GM19467 (cell line): ENCODE data around the gene SH3YL1.

Experiments used
- ATAC-seq: cut with Tn5 transposase; IDR thresholded peaks from one replicate; pipeline ENCODE4 v1.9.1; 2021; ENCODE audit warnings: mild to moderate bottlenecking, moderate library complexity; ENCODE audit not compliant: unreplicated experiment

Gene SH3YL1

DNA sequence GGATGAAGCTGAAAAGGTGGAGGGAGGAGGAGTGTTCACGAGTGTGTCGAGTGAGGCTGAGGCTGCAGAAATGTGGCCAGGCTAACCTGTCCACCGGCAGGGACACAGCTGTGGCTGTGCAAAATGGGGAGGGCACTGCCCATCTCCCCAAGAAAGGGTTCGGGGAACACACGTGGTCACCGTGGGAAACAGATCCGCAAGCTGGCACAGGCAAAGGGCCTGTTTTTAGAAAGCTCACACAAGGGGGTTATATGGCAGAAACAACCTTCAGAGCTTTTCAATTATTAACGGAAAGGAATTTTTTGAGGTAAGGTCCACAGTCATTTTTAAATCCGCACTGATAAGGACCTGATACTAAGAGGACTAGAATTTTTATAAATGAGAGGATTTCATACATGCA lies 35.7 kb downstream of the SH3YL1 start:
- no peak for ATAC-seq

DNA sequence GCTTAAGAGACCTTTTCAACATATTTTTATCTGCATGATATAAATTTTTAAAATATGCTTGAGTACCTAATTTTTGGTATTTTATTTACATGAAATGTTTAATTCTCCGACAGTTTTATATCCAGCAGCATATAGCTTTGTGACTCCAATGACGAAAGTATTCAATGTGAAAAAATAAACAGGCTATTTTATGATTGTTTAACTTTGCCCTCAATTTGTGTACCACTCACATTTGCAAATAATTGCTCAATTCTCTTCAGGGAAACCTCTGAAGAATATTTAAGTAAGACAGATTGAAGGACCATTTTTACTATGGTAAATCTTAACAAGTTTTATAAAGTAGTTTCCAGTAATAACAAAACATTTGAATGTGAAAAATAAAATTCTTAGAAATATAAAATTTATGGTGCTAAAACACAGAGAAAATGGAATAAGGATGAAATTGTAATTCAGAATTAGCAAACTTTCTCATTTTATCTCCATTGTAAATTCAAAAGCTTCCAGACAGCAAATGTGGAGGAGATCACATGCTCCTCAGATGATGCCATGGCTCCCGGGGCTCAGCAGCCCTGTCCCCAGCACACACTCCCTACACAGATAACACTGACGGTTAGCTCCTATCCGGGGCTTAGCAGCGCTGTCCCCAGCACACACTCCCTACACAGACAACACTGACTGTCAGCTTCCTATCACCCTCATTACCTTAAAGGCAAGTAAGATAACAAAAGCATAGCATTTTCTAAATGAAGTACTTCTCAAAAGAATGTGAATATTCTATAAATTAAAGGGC lies 39.7 kb downstream of the SH3YL1 start:
- no peak for ATAC-seq

DNA sequence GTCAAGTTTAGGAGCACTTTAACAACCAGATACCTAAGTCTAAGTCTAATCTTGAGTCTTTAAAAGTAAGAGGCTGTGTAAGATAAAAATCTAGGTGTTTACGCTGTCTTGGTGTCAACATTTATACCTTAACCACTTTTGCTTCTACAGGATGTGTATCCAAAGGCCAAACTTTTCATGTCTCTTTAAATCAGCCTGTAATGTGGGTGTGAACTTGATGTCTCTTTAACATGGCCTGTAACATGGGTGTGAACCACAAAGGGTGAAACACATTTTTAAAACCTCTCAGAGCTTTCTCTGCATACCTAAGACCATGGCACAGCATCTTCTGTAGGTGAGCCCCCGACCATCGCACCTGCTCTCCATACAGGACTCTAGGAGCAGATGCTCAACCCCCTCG lies 40.4 kb downstream of the SH3YL1 start:
- ATAC-seq = no peak

DNA sequence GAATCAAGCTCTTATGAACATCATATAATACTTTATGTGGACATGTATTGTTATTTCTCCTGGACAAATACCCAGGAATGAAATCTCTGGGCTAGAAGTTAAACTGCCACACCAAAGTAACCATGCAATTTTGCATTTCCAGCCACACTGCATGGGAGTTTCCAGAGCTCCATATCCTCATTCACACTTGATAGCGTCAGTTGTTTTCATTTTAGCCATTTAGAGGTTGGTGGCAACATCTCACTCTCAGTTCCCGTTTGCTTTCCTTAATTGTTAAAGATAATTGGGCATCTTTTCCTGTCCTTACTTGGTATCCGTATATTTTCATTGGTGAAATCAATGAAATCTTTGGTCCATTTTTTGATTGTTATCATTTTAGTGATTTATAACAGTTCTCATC lies 47.8 kb downstream of the SH3YL1 start:
- no peak for ATAC-seq

DNA sequence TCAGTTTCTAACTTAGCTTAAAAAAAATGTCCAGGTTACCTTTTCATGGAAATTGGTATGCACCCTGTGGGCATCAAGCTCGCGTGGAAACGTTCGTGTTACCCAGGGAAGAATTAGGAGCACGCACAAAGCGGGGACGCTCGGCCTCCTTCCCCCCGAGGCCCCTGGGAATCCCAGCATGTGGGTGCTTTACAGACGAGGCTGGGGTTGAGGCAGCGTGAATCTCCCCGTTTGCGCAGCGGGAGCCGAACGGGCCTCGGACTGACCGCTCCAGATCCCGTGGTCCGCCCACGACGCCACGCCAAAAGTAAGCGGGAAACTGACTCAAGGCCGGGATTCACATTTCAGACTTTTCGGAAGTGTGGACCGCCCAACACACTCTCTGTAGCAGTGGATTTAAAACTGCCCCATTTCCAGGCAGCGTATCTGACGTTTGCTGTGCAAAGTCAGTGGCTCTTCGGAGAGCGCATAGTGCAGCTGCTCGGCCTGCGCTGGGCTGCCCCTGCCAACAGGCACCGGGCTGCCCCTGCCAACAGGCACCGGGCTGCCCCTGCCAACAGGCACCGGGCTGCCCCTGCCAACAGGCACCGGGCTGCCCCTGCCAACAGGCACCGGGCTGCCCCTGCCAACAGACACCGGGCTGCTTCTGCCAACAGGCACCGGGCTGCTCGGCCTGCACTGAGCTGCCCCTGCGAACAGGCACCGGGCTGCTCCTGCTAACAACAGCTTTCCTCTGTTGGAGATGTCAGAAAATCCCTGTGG lies 49.7 kb downstream of the SH3YL1 start:
- ATAC-seq = no peak

DNA sequence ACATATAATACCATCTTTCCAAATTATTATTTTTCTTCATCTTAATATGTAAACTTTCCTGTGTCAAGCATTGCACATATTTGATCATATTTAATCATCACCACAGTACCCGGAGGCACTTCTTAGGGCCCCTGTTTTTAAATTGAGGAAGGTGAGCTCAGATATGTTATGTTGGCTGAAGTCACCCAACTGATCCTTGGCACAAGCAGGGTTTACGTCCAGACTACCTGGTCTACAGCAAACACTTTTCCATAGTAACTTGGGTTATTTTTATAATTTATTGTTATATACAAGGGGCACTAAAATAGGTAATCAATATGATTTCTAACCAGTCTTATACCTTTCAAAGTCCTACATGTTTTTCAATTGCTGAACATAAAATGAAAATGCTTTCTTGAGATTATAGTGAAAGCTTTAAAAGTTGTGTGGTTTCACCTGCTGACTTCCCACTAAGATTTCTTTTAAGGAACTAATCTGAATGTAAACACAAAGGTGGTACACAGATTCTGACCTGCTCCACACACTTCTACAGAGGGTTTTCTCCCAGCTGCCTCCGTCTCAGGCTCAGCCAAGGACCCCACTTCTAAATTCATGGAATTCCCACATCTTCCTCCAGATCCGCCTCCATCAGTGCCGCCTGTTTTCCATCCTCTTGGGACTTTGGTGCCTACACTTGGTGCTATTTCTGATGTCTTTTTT lies 52.2 kb downstream of the SH3YL1 start:
- no peak for ATAC-seq

DNA sequence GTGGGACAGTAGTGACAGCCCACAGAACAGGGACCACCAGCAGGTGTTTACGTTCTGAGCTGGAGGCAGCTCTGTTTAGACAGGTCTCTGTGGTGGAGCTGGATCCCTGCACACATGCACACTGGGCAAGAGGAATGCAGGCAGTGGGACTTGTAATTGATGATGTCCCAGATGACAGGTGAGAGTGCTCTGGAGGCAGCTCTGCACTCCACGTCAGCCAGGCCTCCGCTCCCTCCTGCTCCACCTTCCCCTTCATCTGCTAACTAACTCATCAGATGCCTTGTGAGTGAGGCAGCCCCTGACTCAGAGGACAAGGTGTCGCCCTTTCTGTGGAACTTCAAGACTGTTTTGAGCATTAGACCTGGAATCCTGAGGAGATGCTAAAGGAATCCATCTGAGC lies 53.2 kb downstream of the SH3YL1 start:
- ATAC-seq = no peak

DNA sequence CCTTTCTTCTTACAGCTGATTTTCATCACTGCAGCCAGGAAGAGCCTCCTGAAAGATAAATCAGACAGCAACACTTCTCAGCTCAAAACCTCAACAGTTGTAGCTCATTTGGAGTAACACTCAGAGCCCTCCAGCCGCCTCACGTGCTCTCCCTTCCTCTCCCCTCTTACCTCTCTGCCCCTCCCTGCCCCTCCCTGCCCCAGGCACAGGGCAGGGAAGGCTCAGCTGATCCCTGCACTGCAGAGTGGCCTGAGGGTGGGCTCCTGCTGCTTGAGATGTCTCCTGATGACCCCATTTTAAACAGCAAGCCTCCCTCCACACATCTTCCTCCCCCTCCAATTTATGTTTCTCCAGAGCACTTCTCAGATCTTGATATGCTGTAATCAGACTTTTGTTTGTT lies 54.4 kb downstream of the SH3YL1 start:
- no peak for ATAC-seq

DNA sequence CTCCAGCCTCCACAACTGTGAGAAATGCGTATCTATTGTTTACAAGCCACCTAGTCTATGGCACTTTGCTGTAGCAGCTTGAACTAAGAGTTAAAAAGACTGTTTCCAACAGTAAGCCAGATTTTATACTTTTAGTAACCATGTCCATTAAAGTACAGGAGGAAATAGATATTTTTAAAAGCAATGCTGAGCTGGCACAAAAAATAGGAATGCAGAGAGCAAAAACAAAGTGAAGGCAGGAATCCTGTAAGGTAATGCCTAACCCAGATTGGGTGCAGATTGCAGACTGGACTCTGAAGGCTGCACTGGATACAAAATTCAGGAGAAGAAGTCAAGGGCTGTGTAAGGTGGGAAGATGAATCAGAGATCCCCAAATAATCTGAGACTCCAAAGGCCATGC lies 55.5 kb downstream of the SH3YL1 start:
- no peak for ATAC-seq

DNA sequence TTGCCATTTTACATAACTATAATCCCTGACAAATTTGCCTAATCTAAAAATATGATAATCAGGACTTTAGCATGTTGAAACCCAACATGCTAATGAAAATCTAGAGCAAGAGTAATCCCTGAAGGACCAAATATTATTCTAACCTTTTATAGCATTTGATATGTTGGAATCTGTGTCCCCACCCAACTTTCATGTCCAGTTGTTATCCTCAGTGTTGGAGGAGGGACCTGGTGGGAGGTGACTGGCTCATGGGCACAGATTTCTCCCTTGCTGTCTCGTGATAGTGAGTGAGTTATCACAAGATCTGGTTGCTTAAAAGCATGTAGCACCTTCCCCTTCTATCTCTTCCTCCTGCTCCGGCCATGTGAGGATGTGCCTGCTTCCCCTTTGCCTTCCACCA lies 59.8 kb downstream of the SH3YL1 start:
- no peak for ATAC-seq

DNA sequence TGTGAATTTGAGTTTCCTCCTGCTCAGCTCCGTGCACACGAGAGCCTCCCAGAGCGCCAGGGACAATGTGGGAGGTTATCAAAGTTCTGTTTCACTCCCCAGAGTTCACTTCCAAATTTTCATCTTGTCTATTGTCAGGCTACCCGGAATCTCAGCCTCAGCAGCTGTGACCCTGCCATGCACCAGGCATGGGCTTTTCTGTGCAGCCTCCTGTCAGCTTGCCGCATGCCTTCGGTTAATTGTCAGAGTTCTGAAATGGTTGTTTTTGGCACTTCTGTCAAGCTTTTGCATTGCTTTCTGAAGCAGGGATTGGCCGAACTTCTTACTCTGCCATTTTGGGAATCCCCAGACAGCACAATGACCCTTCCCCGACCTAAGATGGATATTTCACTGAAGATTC lies 60.4 kb downstream of the SH3YL1 start:
- no peak for ATAC-seq

DNA sequence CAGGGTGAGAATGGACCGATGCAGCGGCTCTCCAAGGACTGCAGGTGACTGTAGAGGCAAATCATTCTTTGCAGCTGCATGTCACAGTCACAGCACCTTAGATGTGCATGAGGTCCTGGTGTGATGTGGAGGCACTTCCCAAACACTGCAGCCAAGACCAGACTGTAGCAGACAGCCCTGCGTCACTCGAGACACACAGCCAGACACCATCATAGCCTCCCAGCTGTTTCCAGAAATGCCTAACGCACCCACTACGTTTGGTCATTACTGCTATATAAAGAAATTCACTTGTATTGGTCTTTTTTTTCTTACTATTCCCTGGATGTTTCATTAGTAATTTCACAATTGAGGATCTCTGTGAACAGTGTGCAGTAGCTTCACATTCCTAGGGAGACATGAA lies 60.9 kb downstream of the SH3YL1 start:
- ATAC-seq = no peak

DNA sequence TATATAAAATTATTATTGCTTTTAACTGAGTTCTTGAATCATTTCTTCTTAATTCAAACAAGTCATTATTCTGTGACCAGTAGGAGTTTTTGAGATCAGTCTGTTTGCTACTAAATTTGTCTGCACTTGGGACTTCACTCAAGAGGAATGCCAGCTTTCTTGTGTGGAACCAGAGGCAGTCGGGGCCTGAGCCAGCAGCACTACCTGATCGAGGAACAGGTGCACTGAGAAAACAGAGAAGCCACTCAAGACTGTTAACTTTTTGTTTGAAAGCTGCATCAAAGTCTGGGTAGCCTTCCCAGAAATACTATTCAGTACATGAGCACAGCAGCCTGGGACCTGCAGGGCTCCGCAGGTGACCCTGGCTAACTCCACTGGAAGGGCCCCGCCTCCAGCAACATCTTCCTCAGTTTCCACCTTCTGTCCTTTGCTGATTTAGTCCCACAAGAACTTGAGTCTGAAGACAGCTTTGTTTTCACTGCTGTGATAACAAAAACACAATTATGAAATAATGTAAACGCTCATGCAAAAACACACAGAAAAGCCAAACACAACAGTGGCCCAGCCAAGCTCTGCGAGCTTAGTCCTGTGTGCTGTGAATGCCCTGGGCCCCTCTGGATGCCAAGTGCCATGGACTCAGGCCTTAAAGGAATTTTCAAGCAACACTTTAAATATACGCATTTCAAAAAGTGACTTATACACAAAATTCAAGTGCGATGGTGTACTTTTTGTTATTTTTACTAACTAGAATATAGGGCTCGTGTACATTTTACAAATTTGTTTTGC lies 62.0 kb downstream of the SH3YL1 start:
- ATAC-seq = no peak

DNA sequence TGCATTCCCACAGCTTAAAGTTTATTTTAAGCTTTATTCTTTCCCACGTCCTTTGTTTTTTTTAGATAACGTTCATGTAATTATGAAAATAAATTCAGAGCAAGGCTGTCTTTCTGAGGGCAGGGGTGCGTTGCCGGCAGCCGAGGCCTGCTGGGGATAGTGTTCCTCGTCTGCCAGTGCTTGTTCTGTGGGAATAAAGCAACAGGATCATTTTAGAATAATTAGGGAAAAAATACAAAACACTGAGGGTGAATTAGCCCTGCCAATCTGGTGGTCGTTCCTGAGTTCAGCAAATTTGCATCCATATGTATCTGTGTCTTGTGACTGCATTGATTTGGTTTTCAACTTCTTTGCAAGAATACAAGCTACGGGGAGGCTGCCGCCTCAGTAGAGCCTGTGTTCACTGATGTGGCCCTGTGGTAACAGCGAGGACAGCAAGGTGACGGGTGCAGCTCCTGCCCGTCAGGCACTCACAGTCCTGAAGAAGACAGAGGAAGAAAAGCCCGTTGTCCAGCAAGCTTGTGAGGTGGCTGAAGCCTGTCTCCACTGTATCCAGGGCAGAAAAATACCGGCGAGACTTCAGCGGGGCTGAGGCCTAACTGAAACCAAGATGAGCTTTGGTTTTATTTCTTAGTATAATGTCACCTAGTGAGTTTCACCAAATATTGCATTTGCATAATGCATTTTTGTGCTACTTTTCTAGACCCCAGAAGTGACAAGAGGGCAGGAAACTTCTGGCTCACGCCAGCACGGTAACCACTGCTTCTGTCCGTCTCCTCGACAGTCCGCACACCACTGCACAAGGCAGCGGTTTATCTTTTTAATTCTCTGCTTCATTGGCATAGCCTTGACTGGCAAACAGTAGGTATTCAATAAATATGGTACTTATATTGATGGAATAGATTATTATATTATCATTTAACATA lies 64.5 kb downstream of the SH3YL1 start:
- ATAC-seq = no peak

DNA sequence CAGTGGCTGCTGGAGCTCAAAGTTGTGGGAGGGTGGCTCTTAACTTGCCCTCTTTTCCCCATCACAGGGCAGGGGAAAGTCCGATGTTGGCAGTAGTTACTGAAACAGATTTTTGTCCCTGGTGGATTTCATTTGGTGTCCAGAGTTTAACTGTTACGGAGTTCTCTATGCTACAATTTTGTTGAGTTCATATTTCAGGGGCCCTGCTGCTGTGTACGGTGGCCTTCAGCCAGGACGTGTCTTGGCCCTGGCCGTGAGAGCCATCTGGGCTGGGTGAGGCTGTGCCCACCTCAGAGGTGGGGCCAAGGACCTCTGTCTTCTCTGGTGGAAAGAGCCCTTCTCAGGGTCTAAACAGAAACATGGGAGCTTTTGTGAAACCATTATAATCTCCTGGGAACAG lies 67.4 kb downstream of the SH3YL1 start:
- ATAC-seq = no peak

DNA sequence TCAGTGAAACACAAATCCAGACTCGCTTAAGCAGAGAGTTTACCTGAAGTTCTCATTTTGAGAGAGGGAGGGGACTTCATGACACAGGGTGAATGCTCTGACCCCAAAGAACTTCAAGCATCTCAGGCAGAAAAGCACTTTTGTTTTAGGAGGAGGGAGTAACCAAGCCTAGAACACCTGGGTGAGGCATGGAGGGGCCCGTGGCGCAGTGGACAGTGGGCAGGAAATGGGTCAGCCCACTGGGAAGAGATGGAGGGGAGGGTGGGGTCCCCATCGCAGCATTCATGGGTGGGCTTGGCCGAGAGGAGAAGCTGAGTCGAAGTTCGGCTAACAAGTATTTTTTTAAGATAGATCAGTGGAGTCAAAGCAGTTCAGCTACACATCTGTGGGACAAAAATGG lies 67.9 kb downstream of the SH3YL1 start:
- no peak for ATAC-seq

DNA sequence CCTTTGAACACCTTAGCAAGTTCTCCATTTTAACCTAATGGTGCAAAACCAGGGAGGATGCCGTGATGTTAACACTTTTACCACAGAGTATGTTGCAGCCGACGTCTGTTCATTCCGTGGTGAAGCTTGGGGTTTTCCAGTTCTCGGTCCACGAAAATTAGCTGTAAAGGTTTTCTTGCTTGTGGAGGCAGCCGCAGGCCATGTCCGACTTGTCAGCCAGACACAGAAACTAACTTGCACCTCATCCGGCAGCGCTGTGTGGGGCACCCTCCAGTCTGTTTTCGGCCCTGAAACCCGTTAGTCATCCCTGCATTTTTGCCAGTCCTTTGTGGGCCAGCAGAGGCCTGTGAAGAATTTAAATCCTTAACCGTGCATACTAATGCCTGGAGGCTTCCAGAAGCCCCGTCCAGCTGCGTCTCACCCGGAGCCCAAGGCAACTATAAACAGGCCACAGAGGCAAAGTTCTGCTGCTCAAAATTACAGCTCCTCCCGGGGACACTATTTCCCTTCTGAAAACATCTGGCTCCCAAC lies 70.6 kb downstream of the SH3YL1 start:
- ATAC-seq = no peak

DNA sequence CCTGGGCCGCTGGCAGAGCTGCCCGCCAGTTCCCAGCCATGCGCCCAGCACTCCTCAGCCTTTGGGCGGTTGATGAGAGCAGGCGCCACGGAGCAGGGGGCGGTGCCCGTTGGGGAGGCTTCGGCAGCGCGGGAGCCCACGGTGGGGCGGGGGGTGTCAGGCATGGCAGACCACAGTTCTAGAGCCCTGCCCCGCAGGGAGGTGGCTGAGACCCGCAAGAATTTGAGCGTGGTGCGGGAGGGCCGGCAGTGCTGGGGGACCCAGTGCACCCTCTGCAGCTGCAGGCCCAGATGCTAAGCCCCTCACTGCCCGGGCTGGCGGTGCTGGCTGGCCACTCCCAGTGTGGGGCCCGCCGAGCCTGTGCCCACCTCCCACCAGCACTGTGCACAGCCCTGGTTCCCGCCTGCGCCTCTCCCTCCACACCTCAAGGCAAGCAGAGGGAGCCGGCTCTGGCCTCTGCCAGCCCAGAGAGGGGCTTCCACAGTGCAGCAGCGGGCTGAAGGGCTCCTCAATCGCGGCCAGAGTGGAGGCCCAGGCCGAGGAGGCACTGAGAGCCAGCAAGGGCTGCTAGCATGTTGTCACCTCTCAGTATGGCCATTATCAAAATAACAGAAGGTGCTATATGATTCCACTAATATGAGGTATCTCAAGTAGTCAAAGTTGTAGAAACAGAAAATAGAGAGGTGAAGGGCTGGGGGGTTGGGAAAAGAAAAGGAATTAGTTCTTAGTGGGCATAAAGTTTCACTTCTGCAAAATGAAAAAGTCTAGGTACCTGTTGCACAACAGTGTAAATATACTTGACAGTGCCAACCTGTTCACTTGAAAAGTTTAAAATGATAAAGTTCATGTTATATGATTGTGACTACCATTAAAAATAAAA lies 72.3 kb downstream of the SH3YL1 start:
- no peak for ATAC-seq

DNA sequence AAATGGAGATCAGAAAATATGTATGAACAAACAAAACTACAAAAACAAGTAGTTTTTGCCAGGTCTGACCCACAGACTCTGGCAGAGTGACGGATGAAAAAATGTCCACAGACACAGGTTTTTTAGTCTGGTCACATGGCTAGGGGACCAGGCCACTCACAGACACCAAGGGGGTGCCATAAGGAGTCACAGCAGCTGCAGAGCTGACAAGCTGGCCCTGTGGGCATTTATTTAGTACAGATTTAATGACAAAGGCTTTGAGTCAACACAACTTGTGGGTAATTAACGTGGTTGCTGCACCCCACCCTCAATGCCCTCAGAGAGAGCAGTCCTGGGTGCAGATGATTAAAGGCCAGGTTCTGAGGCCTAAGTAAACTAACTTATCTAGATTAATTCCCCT lies 76.0 kb downstream of the SH3YL1 start:
- ATAC-seq = no peak
